GM19043 (cell line): Measurements from ENCODE around the gene SLC18A3.

Source experiments
- ATAC-seq: cut with Tn5 transposase; IDR thresholded peaks from one replicate; pipeline ENCODE4 v1.9.1; 2021; ENCODE audit warnings: low read depth; ENCODE audit not compliant: unreplicated experiment

The SLC18A3 gene

DNA sequence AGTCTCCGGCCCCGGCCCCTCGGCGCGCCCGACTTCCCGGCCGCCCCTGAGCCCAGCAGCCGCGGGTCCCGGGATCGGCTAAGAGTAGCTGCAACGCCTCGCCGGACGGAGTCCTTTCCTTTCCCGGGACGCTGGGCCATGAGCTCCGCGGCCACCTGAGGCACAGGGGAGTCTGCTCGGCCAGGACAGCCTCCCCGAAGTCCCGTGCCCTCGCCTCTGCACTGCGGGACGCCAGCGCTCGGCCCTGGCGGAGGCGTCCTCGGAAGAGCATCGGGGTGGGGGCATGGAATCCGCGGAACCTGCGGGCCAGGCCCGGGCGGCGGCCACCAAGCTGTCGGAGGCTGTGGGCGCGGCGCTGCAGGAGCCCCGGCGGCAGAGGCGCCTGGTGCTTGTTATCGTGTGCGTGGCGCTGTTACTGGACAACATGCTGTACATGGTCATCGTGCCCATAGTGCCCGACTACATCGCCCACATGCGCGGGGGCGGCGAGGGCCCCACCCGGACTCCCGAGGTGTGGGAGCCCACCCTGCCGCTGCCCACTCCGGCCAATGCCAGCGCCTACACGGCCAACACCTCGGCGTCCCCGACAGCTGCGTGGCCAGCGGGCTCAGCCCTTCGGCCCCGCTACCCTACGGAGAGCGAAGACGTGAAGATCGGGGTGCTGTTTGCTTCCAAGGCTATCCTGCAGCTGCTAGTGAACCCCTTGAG is 502 bp downstream of the SLC18A3 start:
- no peak for ATAC-seq

DNA sequence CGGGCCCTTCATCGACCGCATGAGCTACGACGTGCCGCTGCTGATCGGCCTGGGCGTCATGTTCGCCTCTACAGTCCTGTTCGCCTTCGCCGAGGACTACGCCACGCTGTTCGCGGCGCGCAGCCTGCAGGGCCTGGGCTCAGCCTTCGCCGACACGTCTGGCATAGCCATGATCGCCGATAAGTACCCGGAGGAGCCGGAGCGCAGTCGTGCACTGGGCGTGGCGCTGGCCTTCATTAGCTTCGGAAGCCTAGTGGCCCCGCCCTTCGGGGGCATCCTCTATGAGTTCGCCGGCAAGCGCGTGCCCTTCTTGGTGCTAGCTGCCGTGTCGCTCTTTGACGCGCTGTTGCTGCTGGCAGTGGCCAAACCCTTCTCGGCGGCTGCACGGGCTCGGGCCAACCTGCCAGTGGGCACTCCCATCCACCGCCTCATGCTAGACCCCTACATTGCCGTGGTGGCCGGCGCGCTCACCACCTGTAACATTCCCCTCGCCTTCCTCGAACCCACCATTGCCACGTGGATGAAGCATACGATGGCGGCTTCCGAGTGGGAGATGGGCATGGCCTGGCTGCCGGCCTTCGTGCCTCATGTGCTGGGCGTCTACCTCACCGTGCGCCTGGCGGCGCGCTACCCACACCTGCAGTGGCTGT is 1.2 kb downstream of the SLC18A3 start:
- ATAC-seq: no peak

DNA sequence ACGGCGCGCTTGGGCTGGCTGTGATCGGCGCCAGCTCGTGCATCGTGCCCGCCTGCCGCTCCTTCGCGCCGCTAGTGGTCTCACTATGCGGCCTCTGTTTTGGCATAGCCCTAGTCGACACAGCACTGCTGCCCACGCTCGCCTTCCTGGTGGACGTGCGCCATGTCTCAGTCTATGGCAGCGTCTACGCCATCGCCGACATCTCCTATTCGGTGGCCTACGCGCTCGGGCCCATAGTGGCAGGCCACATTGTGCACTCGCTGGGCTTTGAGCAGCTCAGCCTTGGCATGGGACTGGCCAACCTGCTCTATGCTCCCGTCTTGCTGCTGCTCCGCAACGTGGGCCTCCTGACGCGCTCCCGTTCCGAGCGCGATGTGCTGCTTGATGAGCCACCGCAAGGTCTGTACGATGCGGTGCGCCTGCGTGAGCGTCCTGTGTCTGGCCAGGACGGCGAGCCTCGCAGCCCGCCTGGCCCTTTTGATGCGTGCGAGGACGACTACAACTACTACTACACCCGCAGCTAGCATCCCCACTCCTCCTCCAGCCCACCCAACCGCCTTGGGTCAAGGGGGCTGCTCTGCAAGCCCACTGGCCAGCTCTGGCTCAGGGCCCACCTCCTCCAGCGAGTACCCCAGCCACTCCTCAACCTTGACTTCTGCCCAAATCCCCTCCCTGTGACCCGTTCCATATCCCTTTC is 1.9 kb downstream of the SLC18A3 start:
- no peak for ATAC-seq

DNA sequence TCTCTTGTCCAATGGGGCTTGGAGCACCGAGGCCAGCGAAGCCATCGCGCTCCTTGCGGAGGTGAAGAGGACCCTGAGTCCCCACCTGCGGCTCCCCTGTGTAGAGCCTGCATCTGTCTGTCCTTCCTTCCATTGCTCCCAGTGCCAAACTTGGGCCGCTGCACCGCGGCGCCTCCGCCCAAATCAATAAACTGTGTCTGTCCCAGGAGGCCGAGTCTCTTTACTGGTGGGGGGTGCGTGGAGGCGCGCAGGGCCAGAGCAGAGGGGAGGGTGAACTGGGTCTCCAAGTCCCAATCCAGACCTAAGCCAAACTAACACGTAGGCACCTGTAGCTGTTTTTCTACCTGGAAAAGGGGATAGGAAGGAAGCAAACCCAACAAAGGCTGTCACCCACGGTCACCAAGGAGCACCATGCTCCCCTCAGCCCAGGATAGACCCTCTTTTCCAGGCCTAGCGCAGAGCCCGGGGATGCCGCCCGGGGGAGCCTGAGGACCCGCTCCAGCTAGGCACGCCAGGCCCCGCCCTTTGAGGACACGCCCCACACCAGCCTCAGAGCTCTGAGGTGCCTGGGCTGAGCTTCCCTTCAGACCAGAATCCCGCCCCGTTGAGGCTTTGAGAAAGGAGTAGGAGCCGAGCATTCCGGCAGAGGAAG is 2.5 kb downstream of the SLC18A3 start:
- no peak for ATAC-seq

DNA sequence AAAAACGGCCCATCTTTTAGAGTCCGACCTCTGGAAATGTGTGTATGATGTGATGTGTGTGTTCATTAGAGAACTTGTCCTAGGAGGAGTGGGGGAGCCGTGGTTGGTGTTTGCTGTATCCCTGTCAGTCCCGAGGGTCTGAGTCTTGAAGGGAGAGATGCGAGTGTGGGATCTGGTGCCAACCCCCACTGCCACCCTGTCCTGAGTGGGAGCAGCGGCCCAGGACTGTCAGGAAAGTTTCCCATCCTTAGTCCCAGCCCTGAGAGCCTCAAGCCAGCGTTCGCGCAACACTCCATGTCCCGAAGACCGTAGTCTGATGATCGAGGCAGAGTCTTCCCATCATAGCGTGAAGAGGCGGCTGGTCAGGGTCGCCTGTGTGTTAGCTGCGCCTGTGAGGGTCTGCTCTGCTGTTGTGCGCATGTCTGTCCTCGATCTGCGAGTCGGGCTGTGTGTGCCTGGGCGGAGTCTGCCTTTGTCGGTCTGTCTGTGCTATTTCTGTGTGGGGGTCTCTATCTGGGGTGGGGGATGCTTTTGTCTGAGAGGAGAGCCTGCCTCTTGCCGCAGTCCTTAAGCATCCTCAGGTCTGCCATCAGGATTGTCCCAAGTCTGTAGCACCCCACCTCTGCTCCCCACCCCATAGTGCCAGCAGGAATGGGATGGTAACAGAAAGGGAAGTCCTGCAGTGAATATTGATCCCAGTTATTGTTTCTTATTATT is 3.2 kb downstream of the SLC18A3 start:
- ATAC-seq: no peak

DNA sequence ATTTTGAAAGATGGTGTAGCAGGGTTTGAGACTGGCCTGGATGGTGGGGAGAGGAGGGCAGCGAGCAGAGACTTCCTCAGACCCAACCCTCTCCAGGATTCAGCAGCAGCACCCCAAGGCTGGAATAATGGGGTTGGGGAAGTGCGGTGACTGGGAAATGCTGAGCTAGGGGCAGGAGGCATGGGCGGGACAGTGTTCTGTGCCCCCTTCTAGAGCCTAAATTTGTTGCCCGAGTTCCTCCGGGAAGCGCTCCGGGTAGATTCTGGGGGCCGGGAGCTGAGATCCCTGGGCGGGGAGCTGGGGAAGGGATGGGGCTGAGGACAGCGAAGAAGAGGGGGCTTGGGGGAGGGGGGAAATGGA is 3.8 kb downstream of the SLC18A3 start, which contains the start of gene CHAT:
TSS of gene CHAT (plus strand) at position 156 of the 360 bp plus-strand sequence. CDS start at position 309, 153 bp downstream.
- no peak for ATAC-seq

DNA sequence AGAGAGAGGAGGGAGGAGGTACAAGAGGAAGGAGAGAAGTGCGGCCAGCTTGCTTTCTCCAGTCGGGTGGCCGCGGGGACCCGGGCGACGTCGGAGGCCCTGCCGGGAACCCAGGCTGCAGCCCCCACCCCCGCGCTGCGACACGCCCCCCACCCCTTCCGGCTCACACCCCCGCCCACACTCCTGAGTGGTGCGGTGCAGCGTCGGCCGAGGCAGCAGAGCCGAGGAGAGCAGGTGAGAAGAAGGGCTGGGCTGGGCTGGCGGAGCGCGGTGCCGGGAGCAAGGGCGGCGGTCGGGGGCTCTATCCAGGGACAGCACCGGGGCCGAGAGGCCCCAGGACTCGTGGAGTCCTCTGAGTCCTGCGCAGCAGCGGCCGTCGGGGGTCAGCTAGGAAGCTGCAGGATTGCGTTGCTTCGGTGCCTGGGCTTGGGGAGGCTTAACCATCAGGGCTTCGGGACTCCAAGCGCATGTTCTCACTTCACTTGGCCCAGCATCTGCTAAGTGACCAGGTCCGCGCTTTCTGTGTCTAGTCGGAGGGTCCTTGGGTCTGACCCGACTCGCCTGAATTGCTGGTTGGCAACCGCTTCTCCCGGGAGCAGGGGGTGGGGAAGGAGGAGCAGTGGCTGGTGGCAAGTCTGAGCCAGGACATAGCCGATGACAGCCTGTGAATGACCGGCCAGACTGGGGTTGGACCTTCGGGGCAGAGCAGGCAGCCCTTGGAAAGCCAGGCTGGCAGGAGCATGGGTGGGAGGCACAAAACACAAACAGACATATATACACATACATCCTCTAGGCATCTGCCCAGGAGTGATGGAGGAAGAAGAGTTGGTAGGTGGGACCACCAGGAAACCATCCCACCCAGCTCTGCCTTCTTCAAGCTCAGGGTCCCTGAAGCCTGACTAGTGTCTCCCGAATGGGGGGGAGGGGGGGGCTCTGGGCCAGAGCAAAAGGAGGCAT is 4.4 kb downstream of the SLC18A3 start:
- ATAC-seq: no peak

DNA sequence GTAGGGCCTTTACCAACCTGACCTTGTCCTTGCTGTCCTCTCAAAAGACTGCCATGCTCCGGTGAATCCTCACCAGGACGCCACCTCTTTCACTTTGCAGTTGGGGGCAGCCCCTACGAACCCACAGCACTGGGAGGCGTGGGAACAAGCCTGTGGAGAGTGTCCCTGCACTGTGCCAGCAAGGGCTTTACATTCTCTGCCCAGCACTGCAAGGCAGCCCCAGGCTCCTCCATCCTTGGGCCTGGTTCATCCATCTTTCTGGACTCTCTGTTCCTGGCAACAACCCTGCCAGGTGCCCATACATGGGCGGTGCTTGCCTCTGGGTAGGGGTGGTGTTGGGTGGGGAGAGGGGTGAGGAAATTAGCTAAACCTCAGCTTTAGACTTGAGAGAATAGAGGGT is 5.1 kb downstream of the SLC18A3 start:
- ATAC-seq: no peak

DNA sequence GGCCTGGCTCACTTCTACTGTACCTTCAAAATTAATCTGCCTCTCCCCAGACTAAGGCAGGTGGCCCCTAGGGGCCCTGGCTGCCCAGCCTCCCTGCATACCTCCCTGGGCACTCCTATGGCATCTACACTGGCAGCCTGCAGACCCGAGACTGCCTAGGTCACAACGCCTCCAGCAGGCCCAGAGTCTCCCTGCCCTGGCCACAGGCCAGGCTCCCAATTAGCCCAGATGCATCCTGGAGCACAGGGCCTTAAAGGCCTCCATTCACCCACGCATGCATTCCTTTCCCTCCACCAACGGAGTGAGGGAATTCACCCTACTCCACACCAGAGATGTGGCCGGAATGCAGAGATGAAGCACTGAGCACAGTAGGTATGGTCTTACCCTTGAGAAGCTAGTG is 5.6 kb downstream of the SLC18A3 start:
- ATAC-seq: no peak

DNA sequence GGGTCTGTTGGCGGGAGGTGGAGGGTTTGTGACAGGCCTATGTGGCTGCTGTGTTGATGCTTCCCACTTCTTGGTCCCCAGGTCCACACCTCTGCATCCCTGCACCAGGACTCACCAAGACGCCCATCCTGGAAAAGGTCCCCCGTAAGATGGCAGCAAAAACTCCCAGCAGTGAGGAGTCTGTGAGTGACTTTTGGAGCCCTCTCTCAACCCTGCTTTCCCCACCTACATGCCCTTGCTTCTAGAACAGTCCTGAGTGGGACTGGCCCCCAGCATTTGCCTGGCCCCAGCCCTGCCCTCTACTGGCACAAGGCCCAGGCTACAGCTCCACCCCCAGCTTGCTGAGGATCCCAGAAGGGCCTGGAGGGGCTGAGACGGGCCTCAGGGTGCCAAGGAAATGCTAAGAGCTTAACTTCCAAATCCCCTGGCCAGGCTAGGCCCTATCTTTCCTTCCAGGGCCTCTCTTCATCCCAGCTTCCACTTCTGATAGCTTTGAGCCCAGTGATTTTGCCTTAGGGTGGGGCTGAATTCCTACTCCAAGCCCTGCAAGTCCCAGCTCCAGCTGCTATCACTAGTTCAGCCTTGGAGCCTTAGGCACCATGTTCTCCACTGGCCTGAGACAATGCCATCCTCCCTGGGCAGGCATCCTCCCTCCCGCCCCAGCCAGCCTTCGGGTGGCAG is 6.5 kb downstream of the SLC18A3 start:
- ATAC-seq: no peak

DNA sequence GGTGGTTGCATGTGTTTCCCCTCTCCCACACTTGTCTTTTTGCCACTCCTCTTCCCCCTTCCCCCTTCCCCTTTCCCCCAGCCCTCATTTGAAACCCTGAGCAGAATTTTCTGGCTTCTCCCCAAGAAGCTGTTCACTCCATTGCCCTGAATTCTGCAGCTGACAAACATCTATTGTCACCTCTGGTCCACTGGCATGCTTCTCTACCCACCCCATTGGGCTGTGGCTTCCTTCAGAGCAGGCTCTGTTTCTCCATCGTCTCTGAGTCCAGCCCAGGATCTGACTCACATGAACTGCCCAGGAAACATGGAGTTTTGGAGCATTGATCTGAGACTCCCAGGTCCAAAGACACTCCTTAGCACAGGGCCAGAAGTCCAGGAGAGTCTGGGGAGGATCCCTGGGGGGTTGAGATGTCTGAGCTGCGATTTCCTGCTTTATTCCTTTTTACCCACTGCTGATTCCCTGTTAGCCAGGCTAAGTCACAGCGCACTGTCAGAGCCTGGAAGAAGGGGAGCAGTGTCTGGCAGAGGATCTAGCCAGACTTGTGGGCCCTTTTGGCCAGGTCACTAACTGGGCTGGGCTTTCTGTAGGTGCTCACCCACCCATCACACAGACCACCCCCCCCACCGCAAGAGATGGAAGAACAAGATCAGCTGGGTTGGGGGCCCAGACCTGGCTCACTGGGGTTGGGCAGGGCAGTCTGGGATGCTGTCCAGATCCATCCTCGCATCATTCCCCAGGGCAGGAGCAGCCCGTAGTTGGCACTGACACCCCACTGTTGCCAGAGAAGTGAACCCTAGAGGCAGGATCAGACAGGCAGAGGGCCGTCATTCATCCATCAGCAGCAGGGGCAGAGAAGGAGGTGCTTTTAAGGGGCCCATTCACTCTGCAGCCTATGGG is 7.3 kb downstream of the SLC18A3 start:
- ATAC-seq: no peak

DNA sequence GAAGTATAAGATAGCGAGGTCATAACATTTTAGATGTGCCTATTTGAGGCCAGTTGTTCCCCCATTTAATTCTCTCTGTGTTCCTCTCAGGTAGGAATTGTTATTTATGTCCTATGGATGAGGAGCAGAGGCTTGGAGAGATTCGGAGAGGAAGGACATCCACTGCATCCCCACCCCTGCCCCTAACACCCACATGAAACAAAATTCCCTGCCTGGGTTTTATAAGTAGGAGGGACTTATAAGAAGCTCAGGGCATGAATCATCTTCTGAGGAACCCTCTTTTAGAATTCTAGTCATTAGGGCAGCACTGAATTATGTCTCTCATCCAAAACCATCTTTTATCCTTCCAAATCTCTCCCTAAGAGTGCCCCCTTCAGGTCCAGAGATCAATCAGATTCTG is 8.7 kb downstream of the SLC18A3 start:
- ATAC-seq: no peak

DNA sequence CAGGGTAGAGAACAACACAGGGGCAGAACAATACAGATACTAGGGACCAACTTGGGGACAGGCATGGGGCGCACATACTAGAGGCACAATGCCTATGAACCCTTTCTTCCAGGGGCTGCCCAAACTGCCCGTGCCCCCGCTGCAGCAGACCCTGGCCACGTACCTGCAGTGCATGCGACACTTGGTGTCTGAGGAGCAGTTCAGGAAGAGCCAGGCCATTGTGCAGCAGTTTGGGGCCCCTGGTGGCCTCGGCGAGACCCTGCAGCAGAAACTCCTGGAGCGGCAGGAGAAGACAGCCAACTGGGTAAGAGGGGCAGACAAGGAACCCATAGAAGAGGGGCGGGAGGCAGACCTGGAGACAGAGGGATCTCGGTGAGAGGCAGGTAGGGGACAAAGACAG is 9.5 kb downstream of the SLC18A3 start:
- no peak for ATAC-seq

DNA sequence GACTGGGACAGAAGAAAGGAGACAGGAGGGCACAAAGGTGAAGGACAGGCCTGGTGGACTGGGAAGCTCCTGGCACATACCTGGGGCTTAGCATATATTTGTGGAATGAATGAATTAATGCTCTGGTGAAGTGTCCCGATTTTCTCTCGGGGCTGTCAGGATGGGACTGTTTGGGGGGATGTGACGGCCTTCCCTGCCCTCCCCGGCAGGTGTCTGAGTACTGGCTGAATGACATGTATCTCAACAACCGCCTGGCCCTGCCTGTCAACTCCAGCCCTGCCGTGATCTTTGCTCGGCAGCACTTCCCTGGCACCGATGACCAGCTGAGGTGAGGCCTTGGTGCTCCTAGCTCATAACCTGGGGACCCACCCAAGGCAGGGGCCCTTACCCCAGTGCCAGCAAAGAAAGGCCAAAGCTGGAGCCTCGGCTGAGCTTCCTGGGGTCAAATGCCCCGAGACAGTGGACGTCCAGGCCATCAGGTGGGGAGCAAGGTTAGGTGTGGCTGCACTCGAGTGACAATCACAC is 10.2 kb downstream of the SLC18A3 start:
- no peak for ATAC-seq

DNA sequence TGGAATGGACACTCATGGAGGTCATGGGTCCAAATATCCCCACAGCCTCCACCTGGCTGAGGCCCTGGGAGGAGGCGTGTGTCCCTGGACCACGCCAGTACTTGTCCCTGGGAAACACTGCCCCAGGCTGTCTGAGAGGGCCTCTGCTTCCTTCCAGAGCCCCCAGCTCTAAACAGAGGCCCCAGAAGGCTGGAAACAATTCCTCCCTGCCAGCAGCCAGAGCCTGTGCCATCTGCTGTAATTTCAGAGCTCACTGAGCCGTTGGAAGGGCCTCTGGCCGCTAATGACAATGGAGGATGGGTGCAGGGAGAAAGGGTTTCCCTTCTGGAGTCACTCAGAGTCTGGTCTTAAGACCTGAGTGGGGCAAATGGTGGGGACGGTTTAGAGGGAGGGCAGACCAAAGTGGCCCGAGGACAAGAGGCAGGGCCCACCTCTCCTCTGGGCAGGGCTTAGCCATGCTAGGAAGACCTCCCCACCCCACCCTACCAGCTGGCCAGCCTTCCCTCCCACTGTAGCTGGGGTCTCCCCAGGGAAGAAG is 10.8 kb downstream of the SLC18A3 start:
- no peak for ATAC-seq

DNA sequence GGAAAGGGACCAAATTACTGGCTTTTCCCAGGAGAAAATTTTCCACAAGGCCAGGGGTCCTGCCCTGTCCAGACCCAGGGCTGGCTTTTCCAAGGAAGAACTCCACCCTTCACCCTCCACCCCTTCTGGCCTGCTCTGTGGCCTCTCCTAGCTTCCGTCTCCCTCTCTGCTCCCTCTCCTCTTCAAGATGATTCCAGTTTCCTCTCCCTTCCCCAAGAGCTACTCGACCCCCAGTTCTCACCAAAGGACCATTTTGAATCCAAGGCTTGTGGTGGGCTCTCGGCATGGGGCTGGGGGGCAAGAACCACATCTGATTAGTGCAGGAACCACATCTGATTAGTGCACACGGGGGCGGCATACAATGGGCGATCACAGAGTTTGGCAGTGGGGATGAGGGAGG is 11.5 kb downstream of the SLC18A3 start:
- no peak for ATAC-seq
